HG02885 (cell line): ENCODE measurements around the gene RASEF.
"Not testable (repeated sequence)": the region's sequence is repeated elsewhere in the genome, so short reads cannot be mapped to it uniquely, and the experiment has no call there.

Experiments used
- ATAC-seq: cut with Tn5 transposase; IDR thresholded peaks from one replicate; pipeline ENCODE4 v1.9.1; 2021; ENCODE audit warnings: mild to moderate bottlenecking; ENCODE audit not compliant: unreplicated experiment, poor library complexity

The RASEF gene

GRCh38 chr9:82987370-82988189, 75.4 kb downstream of the RASEF start:
- no peak for ATAC-seq

GRCh38 chr9:82981552-82981951, 81.4 kb downstream of the RASEF start:
- ATAC-seq, result no peak

- no peak for ATAC-seq
These were observed 87.8 kb downstream of the RASEF start for GRCh38 chr9:82975176-82975575.

GRCh38 chr9:82972446-82972845, 90.5 kb downstream of the RASEF start:
- no peak for ATAC-seq

- ATAC-seq, result no peak
These were observed 92.6 kb downstream of the RASEF start for GRCh38 chr9:82970359-82970758.

- no peak for ATAC-seq
These were observed 93.7 kb downstream of the RASEF start for GRCh38 chr9:82969291-82969690.

GRCh38 chr9:82968816-82969215, 94.1 kb downstream of the RASEF start:
- no peak for ATAC-seq

GRCh38 chr9:82968388-82968787, 94.6 kb downstream of the RASEF start:
- ATAC-seq, result no peak

- ATAC-seq, result peak; percentile 97
These were observed 101.3 kb downstream of the RASEF start for GRCh38 chr9:82961504-82962125.

- ATAC-seq, result no peak
These were observed 105.2 kb downstream of the RASEF start for GRCh38 chr9:82957529-82958379.

GRCh38 chr9:82949203-82949602, 113.7 kb downstream of the RASEF start:
- ATAC-seq, result no peak

GRCh38 chr9:82940376-82940775, 122.6 kb downstream of the RASEF start:
- no peak for ATAC-seq

- no peak for ATAC-seq
These were observed 123.5 kb downstream of the RASEF start for GRCh38 chr9:82939451-82939850.

GRCh38 chr9:82938426-82939218, 124.3 kb downstream of the RASEF start:
- no peak for ATAC-seq

- ATAC-seq, result not testable (repeated sequence)
These were observed 126.4 kb downstream of the RASEF start for GRCh38 chr9:82936561-82936960.

GRCh38 chr9:82934949-82935348, 128.0 kb downstream of the RASEF start:
- no peak for ATAC-seq

- ATAC-seq, result not testable (repeated sequence)
These were observed 128.9 kb downstream of the RASEF start for GRCh38 chr9:82934025-82934424.

- ATAC-seq, result no peak
These were observed 132.8 kb downstream of the RASEF start for GRCh38 chr9:82930116-82930515.
